HCT116 (cell line): Measurements from ENCODE around the gene CTNNA1. TPM values are rescaled to one million over a fixed set of nuclear protein-coding genes. Genes with fewer than 3 reads are reported as not detected.

Source experiments
- ATAC-seq: fragments of 200-7000 bp; cut with Tn5 transposase; 2 replicates; pipeline ENCODE4 v1.9.1; 2020; ENCODE audit warnings: mild to moderate bottlenecking, moderate library complexity
- BruUV-seq: library from RNA; stranded (reverse); fragments of 400-500 nt; replicated peaks from 2 replicates; lab custom pipeline; 2021; lab: Mats Ljungman, UMichigan
- CTCF ChIA-PET: fragments of 300-600 bp; sonication (Branson Sonifier 250); formaldehyde crosslinking; loops from one replicate; lab custom pipeline; 2021; ENCODE audit warnings: antibody characterized with exemption; lab: Charles Lee
- POLR2A ChIA-PET: fragments of 300-600, 350-600 bp; sonication (Branson Sonifier 250); formaldehyde crosslinking; loops from one replicate; lab custom pipeline; 2021; ENCODE audit warnings: antibody characterized with exemption; lab: Charles Lee
- RAD21 ChIA-PET, 2 experiments: fragments of 300-600 bp; sonication (Branson Sonifier 250); formaldehyde crosslinking; loops; one replicate each; lab custom pipeline; 2023; ENCODE audit warnings: low total read pairs in 2 of 2; ENCODE audit not compliant: uncharacterized antibody in 2 of 2, unreplicated experiment in 2 of 2, low non-redundant PET in 1 of 2; lab: Charles Lee
- DNase-seq: peaks from one replicate; pipeline ENCODE4 v3.0.0-alpha.2; 2010; ENCODE audit warnings: low read depth, low spot score
- H2AFZ ChIP-seq: fragments of 200-600 bp; shearing (Covaris generic), sonication (generic); 2 replicates; pipeline ENCODE4 v1.6.1; 2017; ENCODE audit warnings: low read depth, mixed run types, mixed read lengths, antibody characterized with exemption, low read length; ENCODE audit not compliant: poor library complexity, severe bottlenecking
- H3K27ac ChIP-seq: 2 replicates; pipeline ENCODE4 v1.5.1; 2012; ENCODE audit warnings: low read depth, low read length
- H3K27me3 ChIP-seq: fragments of 200-600 bp; sonication (generic); 2 replicates; pipeline ENCODE4 v1.6.1; 2016; ENCODE audit warnings: mixed run types, low read length, mixed read lengths; ENCODE audit not compliant: insufficient read depth
- H3K36me3 ChIP-seq, 2 experiments: fragments of 200-500 bp in 1 of 2; fragments of 200-600 bp in 1 of 2; sonication (Bioruptor generic) in 1 of 2; sonication (generic) in 1 of 2; 2 replicates each; pipeline versions ENCODE4 v1.5.1 to v1.6.1; 2014 to 2016; ENCODE audit warnings: low read length in 2 of 2, inconsistent platforms in 1 of 2, mixed read lengths in 1 of 2, mixed run types in 1 of 2; ENCODE audit not compliant: insufficient read depth in 2 of 2, control insufficient read depth in 1 of 2
- H3K4me1 ChIP-seq, 2 experiments: fragments of 200-600 bp in 1 of 2; sonication (generic) in 1 of 2; 2 replicates each; pipeline versions ENCODE4 v1.5.1 to v1.6.1; 2012 to 2017; ENCODE audit warnings: low read length in 2 of 2, inconsistent platforms in 1 of 2, mild to moderate bottlenecking in 1 of 2, mixed read lengths in 1 of 2, mixed run types in 1 of 2, moderate library complexity in 1 of 2; ENCODE audit not compliant: insufficient read depth in 2 of 2, control insufficient read depth in 1 of 2
- H3K4me2 ChIP-seq: fragments of 200-600 bp; sonication (generic); 2 replicates; pipeline ENCODE4 v1.6.1; 2017; ENCODE audit warnings: mixed run types, low read length, mixed read lengths
- H3K4me3 ChIP-seq, 2 experiments: fragments of 200-600 bp in 1 of 2; sonication (generic) in 1 of 2; replicated peaks in 1 of 2; 2 replicates each; pipeline ENCODE4 v1.5.1; 2011 to 2016; ENCODE audit warnings: low read length in 2 of 2, control low read depth in 1 of 2, low read depth in 1 of 2, mild to moderate bottlenecking in 1 of 2, mixed read lengths in 1 of 2, mixed run types in 1 of 2
- H3K79me2 ChIP-seq: fragments of 200-600 bp; sonication (generic); 2 replicates; pipeline ENCODE4 v1.6.1; 2017; ENCODE audit warnings: mild to moderate bottlenecking, mixed run types, low read length, moderate library complexity, mixed read lengths; ENCODE audit not compliant: insufficient read depth
- H3K9ac ChIP-seq: fragments of 200-600 bp; sonication (generic); 2 replicates; pipeline ENCODE4 v1.6.1; 2016; ENCODE audit warnings: low read length, mixed read lengths
- H3K9me2 ChIP-seq: fragments of 200-600 bp; sonication (generic), shearing (Covaris generic); 2 replicates; pipeline ENCODE4 v1.6.1; 2017; ENCODE audit warnings: mixed run types, mild to moderate bottlenecking, moderate library complexity; ENCODE audit not compliant: insufficient read depth
- H3K9me3 ChIP-seq, 2 experiments: fragments of 200-500 bp in 1 of 2; fragments of 200-600 bp in 1 of 2; sonication (Bioruptor generic) in 1 of 2; sonication (generic) in 1 of 2; 2 replicates each; pipeline ENCODE4 v1.6.1; 2014 to 2017; ENCODE audit warnings: low read length in 2 of 2, mixed read lengths in 2 of 2, inconsistent platforms in 1 of 2, low read depth in 1 of 2, mild to moderate bottlenecking in 1 of 2, mixed run types in 1 of 2, moderate library complexity in 1 of 2; ENCODE audit not compliant: control insufficient read depth in 1 of 2, insufficient read depth in 1 of 2
- H4K20me1 ChIP-seq: fragments of 200-600 bp; sonication (generic), shearing (Covaris generic); 2 replicates; pipeline ENCODE4 v1.6.1; 2017; ENCODE audit warnings: mixed run types, mild to moderate bottlenecking, moderate library complexity; ENCODE audit not compliant: insufficient read depth
- CEBPB ChIP-seq: IDR thresholded peaks from 2 replicates; pipeline ENCODE4 v1.6.1; 2012; ENCODE audit warnings: low read depth
- EGR1 ChIP-seq: IDR thresholded peaks from 2 replicates; pipeline ENCODE4 v1.6.1; 2012; ENCODE audit warnings: low read depth
- EZH2 ChIP-seq: fragments of 200-600 bp; sonication (generic); IDR thresholded peaks from 2 replicates; pipeline ENCODE4 v1.6.1; 2017; ENCODE audit warnings: antibody characterized with exemption, mixed run types
- EZH2phosphoT487 ChIP-seq: fragments of 200-600 bp; IDR thresholded peaks from 2 replicates; pipeline ENCODE4 v1.6.1; 2018; ENCODE audit warnings: antibody characterized with exemption, borderline replicate concordance
- JUND ChIP-seq: IDR thresholded peaks from 2 replicates; pipeline ENCODE4 v1.6.1; 2012
- POLR2A ChIP-seq: IDR thresholded peaks from 2 replicates; pipeline ENCODE4 v1.7.0; 2011; ENCODE audit warnings: borderline replicate concordance; ENCODE audit not compliant: insufficient read depth, insufficient read length; ENCODE audit errors: extremely low read depth
- POLR2AphosphoS5 ChIP-seq: IDR thresholded peaks from 2 replicates; pipeline ENCODE4 v1.6.1; 2011; ENCODE audit warnings: mild to moderate bottlenecking, low read depth, low read length, moderate library complexity
- RAD21 ChIP-seq: IDR thresholded peaks from 2 replicates; pipeline ENCODE4 v1.6.1; 2012; ENCODE audit warnings: low read depth, mild to moderate bottlenecking
- REST ChIP-seq: IDR thresholded peaks from 2 replicates; pipeline ENCODE4 v1.6.1; 2012; ENCODE audit warnings: low read depth
- SIN3A ChIP-seq: IDR thresholded peaks from 2 replicates; pipeline ENCODE4 v1.6.1; 2012; ENCODE audit warnings: low read depth
- SP1 ChIP-seq: IDR thresholded peaks from 2 replicates; pipeline ENCODE4 v1.6.1; 2012; ENCODE audit warnings: low read depth
- TCF7L2 ChIP-seq: IDR thresholded peaks from 2 replicates; pipeline ENCODE4 v1.7.0; 2011; ENCODE audit warnings: borderline replicate concordance, inconsistent platforms; ENCODE audit not compliant: insufficient read depth, insufficient read length; ENCODE audit errors: extremely low read depth
- ZBTB33 ChIP-seq: IDR thresholded peaks from 2 replicates; pipeline ENCODE4 v1.6.1; 2011; ENCODE audit warnings: mild to moderate bottlenecking, low read length, moderate library complexity; ENCODE audit not compliant: insufficient replicate concordance; ENCODE audit errors: extremely low read depth
- ZFX ChIP-seq: fragments of 450-650 bp; IDR thresholded peaks from 2 replicates; pipeline ENCODE4 v1.6.1; 2017
- ZNF274 ChIP-seq: fragments of 200-500 bp; sonication (Bioruptor generic); IDR thresholded peaks from 2 replicates; pipeline ENCODE4 v1.6.1; 2014; ENCODE audit warnings: mild to moderate bottlenecking, low read depth, low read length, inconsistent platforms
- intact Hi-C: fragments of 100-400 bp; cut with micrococcal nuclease; formaldehyde crosslinking; loops from 2 replicates; pipeline ENCODE4 v1.10.0; 2022
- total RNA-seq: library from RNA; stranded (reverse); gene quantifications from one replicate; pipeline ENCODE4 v1.2.1, GENCODE V29; 2021; ENCODE audit not compliant: unreplicated experiment
- TF ChIP-seq, protein P1 (sequence below): IDR thresholded peaks from 2 replicates; pipeline ENCODE4 v1.6.1; 2012
- TF ChIP-seq, protein P2 (sequence below), 3 experiments: fragments of 200-600 bp in 1 of 3; sonication (generic) in 1 of 3; IDR thresholded peaks in 2 of 3; conservative IDR thresholded peaks in 1 of 3; 2 replicates each; pipeline ENCODE4 v1.5.1; 2012 to 2017; ENCODE audit warnings: low read depth in 2 of 3, low read length in 2 of 3, antibody characterized with exemption in 1 of 3, borderline replicate concordance in 1 of 3, control low read depth in 1 of 3, mild to moderate bottlenecking in 1 of 3, mixed read lengths in 1 of 3, mixed run types in 1 of 3, moderate library complexity in 1 of 3; ENCODE audit not compliant: insufficient read depth in 1 of 3
- TF ChIP-seq, protein P3 (sequence below): IDR thresholded peaks from 2 replicates; pipeline ENCODE4 v1.6.1; 2012

The CTNNA1 gene
- total RNA-seq, 1 experiment from 2014 or later = 313 TPM

DNA sequence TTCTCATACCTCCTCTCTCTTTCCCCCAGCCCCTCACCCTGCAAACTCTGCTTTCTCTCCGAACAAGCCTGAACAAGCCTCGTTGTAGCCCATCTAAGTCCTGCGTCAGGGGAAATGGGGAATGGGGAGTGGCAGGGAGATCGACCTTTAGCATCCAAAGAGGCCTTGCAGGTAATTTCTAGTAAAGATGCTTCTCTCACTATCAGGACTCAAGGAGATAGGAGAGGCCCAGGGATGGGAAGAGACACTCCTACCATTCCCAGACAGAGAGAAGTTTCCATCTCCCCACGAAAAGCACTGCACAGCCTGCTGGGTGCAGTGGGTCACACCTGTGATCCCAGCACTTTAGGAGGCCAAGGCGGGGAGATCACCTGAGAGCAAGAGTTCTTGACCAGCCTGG, 44.4 kb upstream of the CTNNA1 start:
- DNase-seq = no peak
- RAD21 ChIA-PET = no interaction called here
- Histone ChIP-seq H3K79me2 (no peaks in the 10 kb centered on the region), H3K4me3 (no peak overlapping the region)
- TF ChIP-seq ZFX = no peak
- no peak for TF ChIP-seq REST
- TF ChIP-seq EGR1 = no peak
- no peak for TF ChIP-seq EZH2phosphoT487
- no peak for TF ChIP-seq TCF7L2
- no peak for TF ChIP-seq POLR2AphosphoS5
- TF ChIP-seq, protein P1, sequence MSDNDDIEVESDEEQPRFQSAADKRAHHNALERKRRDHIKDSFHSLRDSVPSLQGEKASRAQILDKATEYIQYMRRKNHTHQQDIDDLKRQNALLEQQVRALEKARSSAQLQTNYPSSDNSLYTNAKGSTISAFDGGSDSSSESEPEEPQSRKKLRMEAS = no peak
- TF ChIP-seq RAD21 = no peak
- no peak for TF ChIP-seq EZH2
- no peak for TF ChIP-seq SP1
- no peak for TF ChIP-seq POLR2A
- TF ChIP-seq, protein P2, sequence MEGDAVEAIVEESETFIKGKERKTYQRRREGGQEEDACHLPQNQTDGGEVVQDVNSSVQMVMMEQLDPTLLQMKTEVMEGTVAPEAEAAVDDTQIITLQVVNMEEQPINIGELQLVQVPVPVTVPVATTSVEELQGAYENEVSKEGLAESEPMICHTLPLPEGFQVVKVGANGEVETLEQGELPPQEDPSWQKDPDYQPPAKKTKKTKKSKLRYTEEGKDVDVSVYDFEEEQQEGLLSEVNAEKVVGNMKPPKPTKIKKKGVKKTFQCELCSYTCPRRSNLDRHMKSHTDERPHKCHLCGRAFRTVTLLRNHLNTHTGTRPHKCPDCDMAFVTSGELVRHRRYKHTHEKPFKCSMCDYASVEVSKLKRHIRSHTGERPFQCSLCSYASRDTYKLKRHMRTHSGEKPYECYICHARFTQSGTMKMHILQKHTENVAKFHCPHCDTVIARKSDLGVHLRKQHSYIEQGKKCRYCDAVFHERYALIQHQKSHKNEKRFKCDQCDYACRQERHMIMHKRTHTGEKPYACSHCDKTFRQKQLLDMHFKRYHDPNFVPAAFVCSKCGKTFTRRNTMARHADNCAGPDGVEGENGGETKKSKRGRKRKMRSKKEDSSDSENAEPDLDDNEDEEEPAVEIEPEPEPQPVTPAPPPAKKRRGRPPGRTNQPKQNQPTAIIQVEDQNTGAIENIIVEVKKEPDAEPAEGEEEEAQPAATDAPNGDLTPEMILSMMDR (IDR thresholded peaks at IDR 0.05 in 2 of 3, conservative IDR thresholded peaks at IDR 0.05 in 1 of 3; ENCODE audit: borderline replicate concordance in 1 of 3, insufficient read depth in 1 of 3, low read depth in 2 of 3, low read length in 2 of 3) = no peak
- TF ChIP-seq SIN3A = no peak
- TF ChIP-seq ZBTB33 = no peak
- TF ChIP-seq JUND = no peak
- TF ChIP-seq ZNF274 = no peak
- TF ChIP-seq, protein P3, sequence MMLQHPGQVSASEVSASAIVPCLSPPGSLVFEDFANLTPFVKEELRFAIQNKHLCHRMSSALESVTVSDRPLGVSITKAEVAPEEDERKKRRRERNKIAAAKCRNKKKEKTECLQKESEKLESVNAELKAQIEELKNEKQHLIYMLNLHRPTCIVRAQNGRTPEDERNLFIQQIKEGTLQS = no peak
- TF ChIP-seq CEBPB = no peak
- TF ChIP-seq, all 23 proteins: peak for 0
- H3K9me2 ChIP-seq = no peaks in the 10 kb centered on the region
- ChIA-PET POLR2A (no interaction called here), CTCF (no interaction called here)
- no TSS peak for BruUV-seq
- intact Hi-C loops = no loop called here
- no peak overlapping the region for H3K9ac ChIP-seq
- H3K9me3 ChIP-seq = no peaks in the 10 kb centered on the region
- no peaks in the 10 kb centered on the region for H3K27me3 ChIP-seq
- peaks cover 0 to 7% of the 10 kb centered on the region in 2 experiments; a peak in 1 of 4 replicates for H3K4me1 ChIP-seq
- ATAC-seq = no peak
- H2AFZ ChIP-seq = no peak overlapping the region
- no peak overlapping the region for H3K27ac ChIP-seq
- H4K20me1 ChIP-seq = no peaks in the 10 kb centered on the region
- no peak overlapping the region for H3K4me2 ChIP-seq
- H3K36me3 ChIP-seq = no peaks in the 10 kb centered on the region
